ENCODE measurements around the gene PIEZO2.

- TF ChIP-seq, protein P1, sequence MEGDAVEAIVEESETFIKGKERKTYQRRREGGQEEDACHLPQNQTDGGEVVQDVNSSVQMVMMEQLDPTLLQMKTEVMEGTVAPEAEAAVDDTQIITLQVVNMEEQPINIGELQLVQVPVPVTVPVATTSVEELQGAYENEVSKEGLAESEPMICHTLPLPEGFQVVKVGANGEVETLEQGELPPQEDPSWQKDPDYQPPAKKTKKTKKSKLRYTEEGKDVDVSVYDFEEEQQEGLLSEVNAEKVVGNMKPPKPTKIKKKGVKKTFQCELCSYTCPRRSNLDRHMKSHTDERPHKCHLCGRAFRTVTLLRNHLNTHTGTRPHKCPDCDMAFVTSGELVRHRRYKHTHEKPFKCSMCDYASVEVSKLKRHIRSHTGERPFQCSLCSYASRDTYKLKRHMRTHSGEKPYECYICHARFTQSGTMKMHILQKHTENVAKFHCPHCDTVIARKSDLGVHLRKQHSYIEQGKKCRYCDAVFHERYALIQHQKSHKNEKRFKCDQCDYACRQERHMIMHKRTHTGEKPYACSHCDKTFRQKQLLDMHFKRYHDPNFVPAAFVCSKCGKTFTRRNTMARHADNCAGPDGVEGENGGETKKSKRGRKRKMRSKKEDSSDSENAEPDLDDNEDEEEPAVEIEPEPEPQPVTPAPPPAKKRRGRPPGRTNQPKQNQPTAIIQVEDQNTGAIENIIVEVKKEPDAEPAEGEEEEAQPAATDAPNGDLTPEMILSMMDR (IDR thresholded peaks at IDR 0.05), result no peak
- TF ChIP-seq POLR2A (IDR thresholded peaks at IDR 0.05), result no peak
Observed at GRCh38 chr18:10923551-10924070, 225.8 kb downstream of the PIEZO2 start.

All from heart left ventricle (tissue), 13 donors.